Non-pigmented ciliary epithelial cell (primary cell): ENCODE measurements around the gene SPTBN5.

ENCODE experiments used
- DNase-seq: peaks from one replicate; pipeline ENCODE4 v3.0.0-alpha.2; 2010; ENCODE audit warnings: low read depth

Gene SPTBN5

GRCh38 chr15:41882689-41883483 is 11.0 kb downstream of the SPTBN5 start:
- no peak for DNase-seq

GRCh38 chr15:41881920-41882688 is 11.7 kb downstream of the SPTBN5 start:
- no peak for DNase-seq

GRCh38 chr15:41881550-41881919 is 12.3 kb downstream of the SPTBN5 start:
- no peak for DNase-seq

GRCh38 chr15:41881086-41881485 is 12.8 kb downstream of the SPTBN5 start:
- DNase-seq, result no peak

- DNase-seq, result no peak
These were observed 13.5 kb downstream of the SPTBN5 start for GRCh38 chr15:41880156-41880877.

- DNase-seq, result no peak
These were observed 14.5 kb downstream of the SPTBN5 start for GRCh38 chr15:41879321-41879845.

GRCh38 chr15:41878355-41878699 is 15.5 kb downstream of the SPTBN5 start:
- no peak for DNase-seq

GRCh38 chr15:41877631-41878354 is 16.1 kb downstream of the SPTBN5 start:
- DNase-seq, result no peak

- DNase-seq, result no peak
These were observed 17.2 kb downstream of the SPTBN5 start for GRCh38 chr15:41876689-41877088.

- no peak for DNase-seq
These were observed 17.8 kb downstream of the SPTBN5 start for GRCh38 chr15:41876007-41876406.

- DNase-seq, result no peak
These were observed 19.1 kb downstream of the SPTBN5 start for GRCh38 chr15:41874736-41875135.

- DNase-seq, result no peak
These were observed 20.1 kb downstream of the SPTBN5 start for GRCh38 chr15:41873711-41874110.

- no peak for DNase-seq
These were observed 21.6 kb downstream of the SPTBN5 start for GRCh38 chr15:41872166-41872747.

GRCh38 chr15:41871175-41871905 is 22.5 kb downstream of the SPTBN5 start:
- DNase-seq, result no peak

- DNase-seq, result peak; percentile 51
These were observed 23.2 kb downstream of the SPTBN5 start for GRCh38 chr15:41870689-41871081.

GRCh38 chr15:41869770-41870688 is 23.8 kb downstream of the SPTBN5 start:
- DNase-seq, result no peak

GRCh38 chr15:41868321-41868720 is 25.5 kb downstream of the SPTBN5 start:
- DNase-seq, result no peak

- no peak for DNase-seq
These were observed 26.8 kb downstream of the SPTBN5 start for GRCh38 chr15:41866872-41867579.

- DNase-seq, result no peak
These were observed 27.6 kb downstream of the SPTBN5 start for GRCh38 chr15:41866263-41866703.
